SW480 (cell line): ENCODE data around the gene SPATA32.
A peak's percentile ranks its signal among the peaks of the same experiment; 100 is the strongest.

Source experiments
- DNase-seq: peaks from one replicate; pipeline ENCODE4 v3.0.0-alpha.2; 2016; ENCODE audit warnings: low spot score

The SPATA32 gene

GRCh38 chr17:45228763-45229539 is 32.9 kb downstream of the SPATA32 start:
- DNase-seq, result peak; percentile 76

GRCh38 chr17:45227926-45228762 is 33.8 kb downstream of the SPATA32 start:
- DNase-seq, result peak; percentile 62

GRCh38 chr17:45227101-45227925 is 34.6 kb downstream of the SPATA32 start:
- DNase-seq, result peak; percentile 72

GRCh38 chr17:45226576-45226975 is 35.3 kb downstream of the SPATA32 start:
- DNase-seq, result no peak

GRCh38 chr17:45225964-45226530 is 35.8 kb downstream of the SPATA32 start:
- peak; percentile 89 for DNase-seq

GRCh38 chr17:45225051-45225700 is 36.7 kb downstream of the SPATA32 start:
- peak; percentile 93 for DNase-seq

GRCh38 chr17:45224671-45225050 is 37.2 kb downstream of the SPATA32 start:
- no peak for DNase-seq

GRCh38 chr17:45223539-45224528 is 38.1 kb downstream of the SPATA32 start:
- no peak for DNase-seq

GRCh38 chr17:45222996-45223538 is 38.8 kb downstream of the SPATA32 start:
- DNase-seq, result no peak

GRCh38 chr17:45222289-45222995 is 39.5 kb downstream of the SPATA32 start:
- peak; percentile 43 for DNase-seq

- no peak for DNase-seq
These were observed 39.9 kb downstream of the SPATA32 start for GRCh38 chr17:45222014-45222288.

GRCh38 chr17:45221081-45222013 is 40.5 kb downstream of the SPATA32 start, which contains the start of gene FMNL1:
FMNL1 (plus strand) TSS chr17:45221885; CDS start chr17:45222125, 240 bp downstream.
- no peak for DNase-seq

GRCh38 chr17:45220079-45220478 is 41.8 kb downstream of the SPATA32 start:
- DNase-seq, result no peak

GRCh38 chr17:45218895-45219661 is 42.8 kb downstream of the SPATA32 start:
- peak; percentile 75 for DNase-seq
